Medulla oblongata (tissue), 1 donor: Measurements from ENCODE around the gene LCE1A.

Source experiments
- DNase-seq: peaks from one replicate; pipeline ENCODE4 v3.0.0-alpha.2; 2015; ENCODE audit errors: extremely low spot score

LCE1A gene

DNA sequence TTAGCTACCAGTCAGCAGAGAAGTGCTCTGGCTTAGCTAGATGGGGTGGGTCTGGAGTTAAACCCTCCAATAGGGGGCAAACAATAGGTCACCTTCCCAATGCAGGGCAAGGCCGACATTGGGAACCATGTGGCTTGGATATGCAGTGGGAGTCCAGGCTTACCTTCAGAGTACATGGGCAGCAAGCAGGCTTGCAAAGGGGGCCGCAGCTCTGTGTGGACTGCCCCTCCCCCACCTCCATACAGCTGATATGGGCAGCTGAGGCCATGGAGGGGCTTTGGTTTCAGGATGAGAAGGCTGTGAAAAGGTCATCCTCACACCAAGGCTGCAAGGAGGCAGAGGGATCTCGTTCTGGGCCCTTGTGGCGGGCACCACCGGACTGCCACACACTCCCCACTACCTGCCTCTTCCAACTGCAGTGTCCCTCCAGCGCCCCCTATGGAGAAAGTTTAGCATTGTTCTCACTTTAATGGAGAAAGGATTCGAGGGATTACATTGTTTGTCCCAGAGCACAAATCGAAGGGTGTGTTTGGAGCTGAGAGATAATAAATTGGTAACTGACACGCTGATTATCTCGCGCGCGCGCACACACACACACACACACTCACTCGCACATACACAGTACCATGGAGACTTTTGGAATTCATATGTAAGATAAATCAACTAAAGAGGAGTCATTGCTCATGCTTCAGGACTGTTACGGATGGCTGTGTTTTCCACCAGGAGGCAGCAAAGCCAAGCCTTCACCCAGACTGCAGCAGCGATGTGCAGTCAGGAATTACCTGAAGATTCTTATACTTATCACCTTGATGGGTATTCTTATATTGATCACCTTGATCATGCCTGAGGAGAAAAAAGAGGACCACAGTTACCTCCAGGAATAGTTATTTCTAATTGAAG lies 43.8 kb downstream of the LCE1A start:
- no peak for DNase-seq

DNA sequence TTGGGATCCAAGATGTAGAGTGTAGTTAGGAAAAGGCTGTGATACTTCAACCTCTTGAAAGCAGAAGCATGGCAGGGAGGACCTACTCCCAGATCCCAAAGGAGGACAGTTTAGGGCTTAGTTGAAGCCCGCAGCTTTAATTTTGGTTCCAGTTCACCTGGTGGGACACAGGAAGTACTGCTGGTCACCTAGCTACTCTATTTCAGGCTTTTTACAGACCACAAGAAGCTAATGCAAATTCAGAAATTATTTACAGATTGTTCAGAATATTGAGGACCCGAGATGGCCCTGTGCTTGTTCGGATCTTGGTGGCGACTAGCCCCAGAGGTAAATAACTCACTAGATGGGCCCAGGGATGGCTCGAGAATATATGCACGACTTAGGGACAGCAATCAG lies 44.5 kb downstream of the LCE1A start:
- no peak for DNase-seq

DNA sequence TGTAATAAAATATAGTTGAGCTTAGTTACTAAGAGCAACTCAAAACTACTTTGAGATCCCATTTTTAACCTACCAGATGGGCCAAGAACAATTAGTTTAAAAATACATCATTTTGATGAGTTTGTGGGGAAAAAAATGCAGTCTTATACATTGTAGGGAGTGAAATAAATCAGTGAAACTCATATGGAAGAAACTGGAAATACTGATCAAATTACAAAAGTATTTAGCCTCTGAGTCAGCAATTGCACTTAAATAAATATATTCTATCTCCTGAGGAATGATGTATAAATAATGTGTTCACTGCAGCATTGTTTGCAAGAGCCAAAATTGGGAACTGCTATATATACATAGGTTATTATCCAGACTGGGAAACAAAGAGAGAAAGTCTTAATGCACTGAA lies 46.2 kb downstream of the LCE1A start:
- DNase-seq, result no peak

DNA sequence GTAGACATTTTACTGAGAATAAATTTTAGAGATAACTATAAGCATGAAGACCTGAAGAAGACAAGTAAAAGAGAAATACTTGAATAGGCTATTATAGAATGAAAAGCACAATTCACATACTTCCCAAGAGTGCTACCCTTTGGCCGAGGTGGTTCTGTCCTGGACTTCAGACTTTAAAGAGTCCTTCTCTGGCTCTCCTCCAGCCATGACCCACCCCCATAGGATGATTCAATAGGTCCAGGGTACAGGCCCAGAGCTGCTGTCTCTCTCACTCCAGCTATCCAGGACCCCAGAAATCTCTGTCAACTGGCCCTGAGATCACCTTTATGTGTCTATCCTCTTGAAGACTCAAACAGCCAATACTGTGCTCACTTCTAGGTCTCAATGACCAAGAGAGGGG lies 49.6 kb downstream of the LCE1A start:
- no peak for DNase-seq
